ENCODE data around the gene PHTF2.
A peak's percentile ranks its signal among the peaks of the same experiment; 100 is the strongest.

The PHTF2 gene

DNA sequence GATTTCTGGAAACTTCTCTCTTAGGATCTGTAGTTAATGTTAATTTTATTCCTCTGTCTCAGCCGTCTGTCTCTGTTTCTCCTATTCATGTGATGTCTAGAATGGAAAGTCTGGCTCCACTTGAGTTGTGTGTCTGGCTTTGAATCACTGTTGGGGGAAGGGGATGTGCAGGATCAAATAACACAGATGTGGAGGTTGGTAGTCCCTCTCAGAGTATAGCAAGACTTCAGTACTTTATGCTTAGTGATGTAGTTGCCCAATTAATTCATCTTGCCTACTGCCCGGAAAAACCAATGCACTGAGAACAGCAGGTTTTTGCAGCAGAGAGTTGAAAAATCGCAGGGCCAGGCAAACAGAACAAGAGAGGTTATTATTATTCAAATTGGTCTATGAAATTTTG, 79.2 kb downstream of the PHTF2 start:
- DNase-seq (ENCODE audit: low spot score) = no peak

DNA sequence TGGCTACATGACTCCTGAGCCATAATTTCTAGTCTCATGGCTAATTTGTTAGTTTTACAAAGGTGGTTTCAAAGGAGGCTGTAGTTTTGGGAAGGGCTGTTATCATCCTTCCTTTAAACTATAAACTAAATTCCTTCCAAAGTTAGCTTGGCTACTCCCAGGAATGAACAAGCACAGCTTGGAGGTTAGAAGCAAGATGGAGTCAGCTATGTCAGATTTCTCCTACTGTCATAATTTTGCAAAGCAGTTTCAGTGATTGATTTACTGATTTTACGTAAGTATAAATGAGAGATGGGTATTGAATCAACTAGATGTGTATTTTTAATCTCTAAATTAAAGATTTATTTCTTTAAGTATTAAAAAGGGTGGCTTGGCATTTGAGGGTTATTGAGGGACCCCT, 79.9 kb downstream of the PHTF2 start:
- no peak for DNase-seq (ENCODE audit: low spot score)

- no peak for DNase-seq (ENCODE audit: low spot score)
Observed at GRCh38 chr7:77879272-77879671, 80.7 kb downstream of the PHTF2 start.

- DNase-seq (ENCODE audit: low spot score) = no peak
Observed at GRCh38 chr7:77881871-77882270, 83.3 kb downstream of the PHTF2 start.

GRCh38 chr7:77885155-77885554, 86.6 kb downstream of the PHTF2 start:
- no peak for DNase-seq (ENCODE audit: low spot score)

DNA sequence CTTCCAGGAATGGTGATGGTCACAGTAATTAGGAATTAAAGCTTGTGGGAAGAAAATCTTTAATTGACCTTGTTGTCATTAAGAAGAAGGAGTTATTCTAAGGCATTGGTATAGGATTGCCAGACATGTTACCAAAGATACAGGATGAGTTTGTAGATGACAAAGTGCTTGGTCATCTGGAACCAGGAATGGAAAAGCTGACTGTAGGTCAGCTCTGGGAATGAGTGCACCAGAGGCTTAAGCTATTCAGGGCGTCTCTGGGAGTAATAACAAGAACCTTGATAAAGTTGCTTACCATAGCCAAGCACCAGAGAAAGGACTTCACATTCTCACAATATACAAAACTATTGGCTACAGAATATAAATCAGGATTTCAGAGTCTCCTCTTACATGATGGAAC, 89.0 kb downstream of the PHTF2 start:
- peak; percentile 14 for DNase-seq (ENCODE audit: low spot score)

DNA sequence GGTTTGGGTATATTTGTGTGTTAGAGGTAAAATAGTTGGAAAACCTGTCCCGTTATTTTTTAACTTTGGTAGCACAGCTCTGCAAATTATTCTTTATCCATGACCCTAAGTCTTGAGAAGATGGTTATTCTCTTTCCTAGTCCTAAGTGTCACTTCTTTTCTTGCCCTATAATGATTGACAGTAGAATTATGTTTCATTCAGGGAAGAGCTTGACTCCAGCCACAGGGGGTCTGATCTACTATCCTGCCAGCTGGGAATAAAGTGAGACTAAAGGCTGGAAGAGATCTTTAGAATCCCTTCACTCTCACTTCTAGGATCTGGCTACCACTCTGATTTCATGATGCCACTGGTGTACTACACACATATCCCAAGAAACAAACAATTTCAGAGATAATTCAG, 90.4 kb downstream of the PHTF2 start:
- DNase-seq (ENCODE audit: low spot score) = no peak

DNA sequence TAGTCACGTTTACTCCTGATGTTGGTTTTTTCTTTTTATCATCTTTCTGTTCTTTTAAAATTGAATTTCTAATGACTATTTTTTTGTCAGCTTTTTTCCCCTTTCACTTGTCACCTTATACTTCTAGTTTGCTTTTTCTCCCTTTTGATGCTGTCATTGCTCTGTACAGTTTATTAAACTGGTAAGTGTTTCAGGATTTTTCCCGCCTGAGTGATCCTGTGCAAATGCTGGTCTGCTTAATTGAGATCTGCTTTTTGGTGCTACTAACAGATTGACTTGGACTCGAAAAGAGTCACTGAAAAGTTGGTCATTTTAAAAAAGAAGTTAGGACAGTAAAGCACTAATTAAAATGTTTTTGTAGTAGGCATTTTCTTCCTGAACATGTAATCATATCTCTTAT, 95.2 kb downstream of the PHTF2 start:
- no peak for DNase-seq (ENCODE audit: low spot score)

- no peak for DNase-seq (ENCODE audit: low spot score)
Observed at GRCh38 chr7:77894574-77895091, 96.1 kb downstream of the PHTF2 start.

DNA sequence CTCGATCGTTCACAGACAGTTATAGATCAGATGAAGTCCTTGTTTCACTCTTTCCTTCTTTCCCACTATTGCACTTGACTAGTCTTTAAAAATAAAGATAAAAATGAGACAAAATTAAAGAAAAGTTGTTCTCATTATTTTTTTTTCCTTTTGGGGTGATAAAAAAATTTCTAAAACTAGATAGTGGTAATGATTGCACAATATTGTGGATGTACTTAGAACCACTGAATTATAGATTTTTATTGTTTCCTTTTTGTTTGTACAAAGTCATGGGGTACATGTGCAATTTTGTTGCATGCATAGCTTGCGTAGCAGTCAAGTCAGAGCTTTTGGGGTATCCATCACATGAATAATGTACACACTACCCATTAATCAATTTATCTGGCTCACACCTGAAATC, 97.3 kb downstream of the PHTF2 start:
- no peak for DNase-seq (ENCODE audit: low spot score)

- DNase-seq (ENCODE audit: low spot score) = no peak
Observed at GRCh38 chr7:77897004-77897547, 98.5 kb downstream of the PHTF2 start.

GRCh38 chr7:77899516-77899915, 100.9 kb downstream of the PHTF2 start:
- DNase-seq (ENCODE audit: low spot score) = no peak

DNA sequence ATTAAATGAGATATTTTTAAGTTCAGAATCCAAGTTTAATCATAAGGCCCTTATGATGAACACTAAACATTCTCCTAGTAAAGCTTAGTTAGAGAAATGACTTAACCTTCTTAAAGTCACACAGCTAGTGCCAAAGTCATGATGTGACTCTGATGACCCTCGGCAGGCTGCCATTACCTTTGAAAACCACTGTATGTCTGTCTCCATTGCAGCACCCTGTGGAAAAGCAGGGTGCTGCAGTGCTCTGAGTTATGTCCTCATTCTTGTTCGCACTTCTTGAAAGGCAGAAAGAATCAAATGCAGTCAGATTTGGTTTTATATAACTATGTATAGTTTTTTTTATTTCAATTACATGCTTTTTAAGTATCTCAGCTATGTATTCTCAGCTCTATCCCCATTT, 105.0 kb downstream of the PHTF2 start:
- DNase-seq (ENCODE audit: low spot score) = no peak

- DNase-seq (ENCODE audit: low spot score) = no peak
Observed at GRCh38 chr7:77904252-77904651, 105.7 kb downstream of the PHTF2 start.

GRCh38 chr7:77907281-77907680, 108.7 kb downstream of the PHTF2 start:
- DNase-seq (ENCODE audit: low spot score) = no peak

- DNase-seq (ENCODE audit: low spot score) = no peak
Observed at GRCh38 chr7:77908664-77909063, 110.1 kb downstream of the PHTF2 start.

DNA sequence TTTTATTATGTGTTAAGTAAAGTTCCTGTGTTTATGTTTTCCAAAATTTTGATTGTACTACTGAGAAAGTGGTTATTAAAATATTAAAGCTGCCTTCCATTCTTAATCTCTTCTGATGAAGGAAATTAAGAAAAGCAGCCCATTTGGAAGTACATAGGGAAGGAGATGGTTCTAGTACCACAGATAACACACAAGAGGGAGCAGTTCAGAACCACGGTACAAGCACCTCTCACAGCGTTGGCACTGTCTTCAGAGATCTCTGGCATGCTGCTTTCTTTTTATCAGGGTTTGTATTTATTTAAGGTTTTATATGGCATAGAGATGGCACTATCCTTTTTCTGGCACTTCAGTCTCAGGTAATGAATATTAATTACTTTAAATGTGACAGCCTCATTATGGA, 111.6 kb downstream of the PHTF2 start:
- no peak for DNase-seq (ENCODE audit: low spot score)

DNA sequence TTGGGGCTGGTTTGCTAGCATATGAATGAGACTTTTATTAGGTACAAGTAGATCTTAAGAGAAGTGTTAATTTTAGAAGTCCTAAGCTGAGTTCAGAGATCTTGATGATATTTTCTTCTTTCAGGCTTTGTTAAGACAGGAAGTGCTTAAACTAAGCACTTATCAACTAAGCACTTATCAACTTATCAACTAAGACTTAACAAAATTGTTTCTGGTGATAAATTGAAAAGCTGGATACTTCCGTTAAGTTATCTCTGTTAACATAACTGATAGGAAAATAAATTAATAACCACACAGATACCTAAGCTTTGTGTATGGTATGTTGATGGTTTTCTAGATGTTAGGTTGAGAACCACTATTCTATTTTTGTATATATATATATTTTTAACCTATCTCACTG, 113.7 kb downstream of the PHTF2 start:
- no peak for DNase-seq (ENCODE audit: low spot score)

GRCh38 chr7:77913977-77914607, 115.5 kb downstream of the PHTF2 start:
- no peak for DNase-seq (ENCODE audit: low spot score)

- DNase-seq (ENCODE audit: low spot score) = no peak
Observed at GRCh38 chr7:77917500-77918262, 119.1 kb downstream of the PHTF2 start.

- DNase-seq (ENCODE audit: low spot score) = no peak
Observed at GRCh38 chr7:77918676-77919075, 120.1 kb downstream of the PHTF2 start.

DNA sequence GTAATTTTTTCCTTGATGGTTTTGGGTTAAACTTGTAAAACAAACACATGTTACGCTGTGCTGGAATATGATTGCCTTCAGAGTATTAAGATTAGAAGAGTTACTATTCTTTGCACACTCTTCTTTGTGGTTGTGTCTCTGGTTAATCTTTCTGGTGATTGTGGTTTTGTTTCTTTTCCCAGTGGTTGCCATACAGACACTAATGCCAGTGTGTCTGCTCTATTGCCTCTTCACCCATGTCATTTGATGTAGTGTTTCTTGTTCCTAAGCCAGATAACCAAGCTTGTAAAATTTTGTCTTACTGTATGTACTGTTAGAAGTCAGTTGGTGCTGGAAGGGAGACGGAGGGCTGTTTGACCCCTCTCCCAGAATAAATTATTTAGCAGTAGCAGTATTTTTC, 124.8 kb downstream of the PHTF2 start:
- no peak for DNase-seq (ENCODE audit: low spot score)

DNA sequence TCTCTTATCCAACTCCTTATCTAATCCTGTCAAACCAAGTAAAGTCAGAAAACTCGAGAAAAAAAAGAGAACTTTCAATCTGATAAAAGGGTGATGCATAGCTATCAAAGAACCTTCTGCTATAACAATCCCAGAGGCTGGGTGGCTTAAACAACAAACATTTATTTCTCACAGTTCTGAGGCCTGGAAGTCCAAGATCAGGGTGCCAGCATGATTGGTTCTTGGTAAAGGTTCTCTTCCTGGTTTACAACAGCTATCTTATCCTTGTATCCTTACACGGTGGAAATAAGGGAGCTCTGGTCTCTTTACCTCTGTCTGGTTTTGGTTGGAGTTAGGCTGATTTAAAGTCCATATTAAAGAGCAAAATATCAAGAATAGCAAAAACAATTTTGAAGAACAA, 131.9 kb downstream of the PHTF2 start:
- no peak for DNase-seq (ENCODE audit: low spot score)

Data from activated CD4-positive, alpha-beta T cell treated with anti-CD3 and anti-CD28 coated beads, Interleukin-2, Interleukin-4, amounts not matched to agents 100 ng/mL and 50 ng/mL, durations not matched to agents 16 hours and 8 hours (primary cell).